ENCODE data around the gene PTTG1.

GRCh38 chr5:160385496-160385895 is 36.2 kb upstream of the PTTG1 start:
- no peak for TF ChIP-seq ZNF274 (IDR thresholded peaks at IDR 0.05; ENCODE audit: low read depth, low read length)
- TF ChIP-seq YY1 (IDR thresholded peaks at IDR 0.05; ENCODE audit: insufficient read depth, insufficient read length), result no peak
